Measurements from ENCODE around the gene SLC16A6.

- TF ChIP-seq CTCF (IDR thresholded peaks at IDR 0.05 in 4 of 5, conservative IDR thresholded peaks at IDR 0.05 in 1 of 5) (no peak), POLR2A (IDR thresholded peaks at IDR 0.05) (no peak)
These were observed 35.0 kb downstream of the SLC16A6 start for GRCh38 chr17:68255731-68256538.

Data from gastrocnemius medialis (tissue), 4 donors.